TTC549 (cell line): ENCODE data around the gene NLGN1.

Experiments
- FAIRE-seq: peaks from 2 replicates; lab custom pipeline; 2012; peaks lifted over from hg19 to GRCh38; lab: Jason Lieb, UNC

NLGN1 gene

GRCh38 chr3:173644086-173645082 lies 246.8 kb downstream of the NLGN1 start:
- no peak for FAIRE-seq

GRCh38 chr3:173650596-173650995 lies 253.1 kb downstream of the NLGN1 start:
- no peak for FAIRE-seq

- no peak for FAIRE-seq
These were observed 254.5 kb downstream of the NLGN1 start for GRCh38 chr3:173652093-173652492.

- FAIRE-seq, result no peak
These were observed 256.2 kb downstream of the NLGN1 start for GRCh38 chr3:173653781-173654180.

- no peak for FAIRE-seq
These were observed 262.4 kb downstream of the NLGN1 start for GRCh38 chr3:173659972-173660371.

- no peak for FAIRE-seq
These were observed 263.2 kb downstream of the NLGN1 start for GRCh38 chr3:173660645-173661299.

GRCh38 chr3:173663696-173664111 lies 266.2 kb downstream of the NLGN1 start:
- no peak for FAIRE-seq

GRCh38 chr3:173676094-173676493 lies 278.6 kb downstream of the NLGN1 start:
- no peak for FAIRE-seq

GRCh38 chr3:173681188-173681678 lies 283.7 kb downstream of the NLGN1 start:
- no peak for FAIRE-seq

- FAIRE-seq, result no peak
These were observed 287.9 kb downstream of the NLGN1 start for GRCh38 chr3:173685456-173685855.

- no peak for FAIRE-seq
These were observed 290.8 kb downstream of the NLGN1 start for GRCh38 chr3:173688216-173688842.

GRCh38 chr3:173690542-173691180 lies 293.1 kb downstream of the NLGN1 start:
- no peak for FAIRE-seq

GRCh38 chr3:173699353-173699752 lies 301.8 kb downstream of the NLGN1 start:
- no peak for FAIRE-seq

- no peak for FAIRE-seq
These were observed 302.8 kb downstream of the NLGN1 start for GRCh38 chr3:173700336-173700735.

- FAIRE-seq, result no peak
These were observed 305.0 kb downstream of the NLGN1 start for GRCh38 chr3:173702561-173702960.

GRCh38 chr3:173703771-173704170 lies 306.2 kb downstream of the NLGN1 start:
- FAIRE-seq, result no peak

- FAIRE-seq, result no peak
These were observed 309.1 kb downstream of the NLGN1 start for GRCh38 chr3:173706630-173707029.

GRCh38 chr3:173708191-173708590 lies 310.6 kb downstream of the NLGN1 start:
- FAIRE-seq, result no peak

- no peak for FAIRE-seq
These were observed 311.5 kb downstream of the NLGN1 start for GRCh38 chr3:173709026-173709425.

- no peak for FAIRE-seq
These were observed 314.1 kb downstream of the NLGN1 start for GRCh38 chr3:173711619-173712018.

GRCh38 chr3:173719585-173719984 lies 322.0 kb downstream of the NLGN1 start:
- no peak for FAIRE-seq

GRCh38 chr3:173725507-173725906 lies 328.0 kb downstream of the NLGN1 start:
- FAIRE-seq, result no peak
